GM12891 (cell line): ENCODE data around the gene SCN4A.

Experiments
- POLR2A ChIP-seq: IDR thresholded peaks from 2 replicates; pipeline ENCODE4 v1.6.1; 2011; ENCODE audit warnings: low read depth, low read length, control low read depth
- POLR2AphosphoS5 ChIP-seq: IDR thresholded peaks from 2 replicates; pipeline ENCODE4 v1.6.1; 2011; ENCODE audit warnings: low read depth, low read length, control low read depth
- SPI1 ChIP-seq: IDR thresholded peaks from 2 replicates; pipeline ENCODE4 v1.6.1; 2011; ENCODE audit warnings: low read depth, low read length, control low read depth

- no peak for TF ChIP-seq POLR2A
- no peak for TF ChIP-seq POLR2AphosphoS5
- TF ChIP-seq SPI1, result no peak
Observed at GRCh38 chr17:63975541-63976092, 2.9 kb upstream of the SCN4A start.
